Neural cell (in vitro differentiated cells): ENCODE measurements around the gene RHOT2. TPM values are rescaled to one million over a fixed set of nuclear protein-coding genes. Genes with fewer than 3 reads are reported as not detected.
A peak's percentile ranks its signal among the peaks of the same experiment; 100 is the strongest.

Experiments
- H2AFZ ChIP-seq: fragments of 200-600, 300-800 bp; sonication (generic), shearing (Covaris generic); 2 replicates; pipeline ENCODE4 v1.6.0; 2014; ENCODE audit warnings: low read depth, mild to moderate bottlenecking, antibody characterized with exemption, low read length, moderate library complexity
- H3F3A ChIP-seq: fragments of 200-600 bp; shearing (Covaris generic); 2 replicates; pipeline ENCODE4 v1.6.1; 2016; ENCODE audit warnings: mild to moderate bottlenecking, moderate library complexity, mixed read lengths, antibody characterized with exemption, low read length; ENCODE audit not compliant: insufficient read depth, poor library complexity, severe bottlenecking
- H3K27ac ChIP-seq: fragments of 200-600, 300-800 bp; sonication (generic), shearing (Covaris generic); 2 replicates; pipeline ENCODE4 v1.5.1; 2014; ENCODE audit warnings: mild to moderate bottlenecking, low read length, moderate library complexity
- H3K27me3 ChIP-seq: fragments of 300-800, 200-600 bp; sonication (generic), shearing (Covaris generic); 2 replicates; pipeline ENCODE4 v1.6.0; 2014; ENCODE audit warnings: mild to moderate bottlenecking, low read depth, low read length, moderate library complexity; ENCODE audit not compliant: insufficient read depth
- H3K36me3 ChIP-seq: fragments of 300-800, 200-600 bp; sonication (generic), shearing (Covaris generic); 2 replicates; pipeline ENCODE4 v1.5.1; 2014; ENCODE audit warnings: mild to moderate bottlenecking, antibody characterized with exemption, low read length, moderate library complexity; ENCODE audit not compliant: insufficient read depth
- H3K4me2 ChIP-seq: fragments of 300-800, 200-600 bp; sonication (generic), shearing (Covaris generic); 2 replicates; pipeline ENCODE4 v1.6.0; 2014; ENCODE audit warnings: mild to moderate bottlenecking, low read length
- H3K4me3 ChIP-seq: fragments of 300-800, 200-600 bp; sonication (generic), shearing (Covaris generic); 2 replicates; pipeline ENCODE4 v1.5.1; 2014; ENCODE audit warnings: mild to moderate bottlenecking, low read length, moderate library complexity
- H3K79me2 ChIP-seq: fragments of 200-600 bp; shearing (Covaris generic); replicated peaks from 2 replicates; pipeline ENCODE4 v1.6.0; 2014; ENCODE audit warnings: mild to moderate bottlenecking, low read length, moderate library complexity; ENCODE audit not compliant: insufficient read depth
- H3K9ac ChIP-seq: fragments of 300-800, 200-600 bp; sonication (generic), shearing (Covaris generic); 2 replicates; pipeline ENCODE4 v1.6.1; 2016; ENCODE audit warnings: mild to moderate bottlenecking, low read length, mixed read lengths
- H3K9me2 ChIP-seq: fragments of 200-600 bp; shearing (Covaris generic); 2 replicates; pipeline ENCODE4 v1.6.1; 2016; ENCODE audit warnings: mild to moderate bottlenecking, low read length, mixed read lengths; ENCODE audit not compliant: insufficient read depth
- H3K9me3 ChIP-seq: fragments of 200-600, 300-800 bp; sonication (generic), shearing (Covaris generic); 2 replicates; pipeline ENCODE4 v1.6.1; 2016; ENCODE audit warnings: mild to moderate bottlenecking, mixed run types, low read length, moderate library complexity, mixed read lengths
- H4K20me1 ChIP-seq: fragments of 200-600 bp; shearing (Covaris generic); 2 replicates; pipeline ENCODE4 v1.6.1; 2016; ENCODE audit warnings: mild to moderate bottlenecking, mixed run types; ENCODE audit not compliant: insufficient read depth
- EP300 ChIP-seq: fragments of 450-650 bp; conservative IDR thresholded peaks from 2 replicates; pipeline ENCODE4 v1.6.1; 2014; ENCODE audit warnings: antibody characterized with exemption, mild to moderate bottlenecking, moderate library complexity; ENCODE audit not compliant: poor library complexity, severe bottlenecking
- EZH2 ChIP-seq: fragments of 200-600, 300-800 bp; shearing (Covaris generic), sonication (generic); IDR thresholded peaks from 2 replicates; pipeline ENCODE4 v1.6.1; 2014; ENCODE audit warnings: antibody characterized with exemption, low read length, borderline replicate concordance, mild to moderate bottlenecking; ENCODE audit not compliant: insufficient read depth, poor library complexity, severe bottlenecking
- MXI1 ChIP-seq: fragments of 450-650 bp; conservative IDR thresholded peaks from 2 replicates; pipeline ENCODE4 v1.6.1; 2014; ENCODE audit warnings: antibody characterized with exemption, mild to moderate bottlenecking; ENCODE audit not compliant: poor library complexity, severe bottlenecking
- POLR2AphosphoS5 ChIP-seq: IDR thresholded peaks from 2 replicates; pipeline ENCODE4 v1.6.1; 2012
- RAD21 ChIP-seq: fragments of 450-650 bp; conservative IDR thresholded peaks from 2 replicates; pipeline ENCODE4 v1.6.1; 2014; ENCODE audit warnings: antibody characterized with exemption, mild to moderate bottlenecking, moderate library complexity
- SMC3 ChIP-seq: fragments of 450-650 bp; conservative IDR thresholded peaks from 2 replicates; pipeline ENCODE4 v1.6.1; 2014; ENCODE audit warnings: antibody characterized with exemption, mild to moderate bottlenecking, moderate library complexity; ENCODE audit not compliant: poor library complexity
- TAF1 ChIP-seq: IDR thresholded peaks from 2 replicates; pipeline ENCODE4 v1.6.1; 2012; ENCODE audit warnings: low read depth
- polyA plus RNA-seq: library from polyadenylated mRNA; depleted of rRNA; stranded (reverse); fragments of >200 nt; gene quantifications from 2 replicates; pipeline ENCODE4 v1.2.3, GENCODE V29; 2014
- TF ChIP-seq, protein P1 (sequence below): fragments of 450-650 bp; IDR thresholded peaks from 2 replicates; pipeline ENCODE4 v1.5.1; 2014; ENCODE audit warnings: antibody characterized with exemption, mild to moderate bottlenecking, moderate library complexity; ENCODE audit not compliant: poor library complexity, severe bottlenecking
- TF ChIP-seq, protein P2 (sequence below): IDR thresholded peaks from 2 replicates; pipeline ENCODE4 v1.6.1; 2012; ENCODE audit warnings: borderline replicate concordance

The RHOT2 gene
- polyA plus RNA-seq, 1 donor from 2014 or later, result 132 TPM

DNA sequence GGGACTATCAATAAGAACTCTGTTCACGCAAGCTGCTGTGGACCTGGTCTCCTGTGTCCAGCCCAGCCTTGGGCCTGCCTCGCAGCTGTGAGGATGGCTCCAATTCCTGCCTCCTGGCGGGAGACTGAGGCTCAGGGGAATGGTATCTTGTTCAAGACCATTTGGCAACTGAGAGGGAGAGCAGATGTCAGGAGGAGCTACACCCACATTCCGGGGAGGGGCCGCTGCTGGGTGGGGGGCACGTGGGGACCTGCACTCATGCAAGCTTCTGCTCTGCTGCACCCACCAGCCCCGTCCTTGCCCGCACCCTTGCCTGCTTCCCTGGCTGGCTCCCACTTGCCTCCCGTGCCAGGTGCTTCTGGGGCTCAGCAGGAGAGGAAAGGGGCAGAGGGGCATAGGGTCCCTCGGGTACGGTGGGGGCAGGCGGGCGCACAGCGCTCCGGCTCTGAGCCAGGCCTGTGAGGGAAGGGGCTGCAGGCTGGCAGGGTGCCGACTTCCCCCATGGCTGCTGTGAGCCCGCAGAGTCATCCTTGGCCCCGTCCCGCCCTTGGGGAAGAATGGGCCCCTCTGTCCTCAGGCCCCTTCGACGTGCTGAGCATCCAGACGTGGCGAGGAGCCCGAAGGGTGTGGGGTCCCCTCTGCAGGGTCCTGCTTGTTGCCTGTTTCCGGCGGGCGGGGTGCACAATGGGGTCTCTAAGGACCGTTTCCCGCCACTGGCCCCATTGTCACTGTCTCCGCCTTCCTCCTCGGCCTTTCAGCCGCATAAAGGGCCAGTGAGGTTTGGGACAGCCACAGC, 49.7 kb downstream of the RHOT2 start:
- no peak overlapping the region for H2AFZ ChIP-seq
- no peaks in the 10 kb centered on the region for H3K27me3 ChIP-seq
- H3K9me2 ChIP-seq, result no peaks in the 10 kb centered on the region
- peaks cover 10% of the 10 kb centered on the region for H3K79me2 ChIP-seq
- H3K9me3 ChIP-seq, result no peaks in the 10 kb centered on the region
- H3K27ac ChIP-seq, result no peak overlapping the region
- no peak overlapping the region for H3K4me2 ChIP-seq
- H3K36me3 ChIP-seq, result no peaks in the 10 kb centered on the region
- H4K20me1 ChIP-seq, result no peaks in the 10 kb centered on the region
- H3K9ac ChIP-seq, result peak overlapping the region; percentile 90
- no peak overlapping the region for H3K4me3 ChIP-seq
- TF ChIP-seq EZH2 (no peak), MXI1 (no peak), EP300 (no peak), RAD21 (no peak), SMC3 (no peak), TAF1 (no peak), POLR2AphosphoS5 (no peak)
- TF ChIP-seq, protein P1, sequence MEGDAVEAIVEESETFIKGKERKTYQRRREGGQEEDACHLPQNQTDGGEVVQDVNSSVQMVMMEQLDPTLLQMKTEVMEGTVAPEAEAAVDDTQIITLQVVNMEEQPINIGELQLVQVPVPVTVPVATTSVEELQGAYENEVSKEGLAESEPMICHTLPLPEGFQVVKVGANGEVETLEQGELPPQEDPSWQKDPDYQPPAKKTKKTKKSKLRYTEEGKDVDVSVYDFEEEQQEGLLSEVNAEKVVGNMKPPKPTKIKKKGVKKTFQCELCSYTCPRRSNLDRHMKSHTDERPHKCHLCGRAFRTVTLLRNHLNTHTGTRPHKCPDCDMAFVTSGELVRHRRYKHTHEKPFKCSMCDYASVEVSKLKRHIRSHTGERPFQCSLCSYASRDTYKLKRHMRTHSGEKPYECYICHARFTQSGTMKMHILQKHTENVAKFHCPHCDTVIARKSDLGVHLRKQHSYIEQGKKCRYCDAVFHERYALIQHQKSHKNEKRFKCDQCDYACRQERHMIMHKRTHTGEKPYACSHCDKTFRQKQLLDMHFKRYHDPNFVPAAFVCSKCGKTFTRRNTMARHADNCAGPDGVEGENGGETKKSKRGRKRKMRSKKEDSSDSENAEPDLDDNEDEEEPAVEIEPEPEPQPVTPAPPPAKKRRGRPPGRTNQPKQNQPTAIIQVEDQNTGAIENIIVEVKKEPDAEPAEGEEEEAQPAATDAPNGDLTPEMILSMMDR, result no peak
- TF ChIP-seq, protein P2, sequence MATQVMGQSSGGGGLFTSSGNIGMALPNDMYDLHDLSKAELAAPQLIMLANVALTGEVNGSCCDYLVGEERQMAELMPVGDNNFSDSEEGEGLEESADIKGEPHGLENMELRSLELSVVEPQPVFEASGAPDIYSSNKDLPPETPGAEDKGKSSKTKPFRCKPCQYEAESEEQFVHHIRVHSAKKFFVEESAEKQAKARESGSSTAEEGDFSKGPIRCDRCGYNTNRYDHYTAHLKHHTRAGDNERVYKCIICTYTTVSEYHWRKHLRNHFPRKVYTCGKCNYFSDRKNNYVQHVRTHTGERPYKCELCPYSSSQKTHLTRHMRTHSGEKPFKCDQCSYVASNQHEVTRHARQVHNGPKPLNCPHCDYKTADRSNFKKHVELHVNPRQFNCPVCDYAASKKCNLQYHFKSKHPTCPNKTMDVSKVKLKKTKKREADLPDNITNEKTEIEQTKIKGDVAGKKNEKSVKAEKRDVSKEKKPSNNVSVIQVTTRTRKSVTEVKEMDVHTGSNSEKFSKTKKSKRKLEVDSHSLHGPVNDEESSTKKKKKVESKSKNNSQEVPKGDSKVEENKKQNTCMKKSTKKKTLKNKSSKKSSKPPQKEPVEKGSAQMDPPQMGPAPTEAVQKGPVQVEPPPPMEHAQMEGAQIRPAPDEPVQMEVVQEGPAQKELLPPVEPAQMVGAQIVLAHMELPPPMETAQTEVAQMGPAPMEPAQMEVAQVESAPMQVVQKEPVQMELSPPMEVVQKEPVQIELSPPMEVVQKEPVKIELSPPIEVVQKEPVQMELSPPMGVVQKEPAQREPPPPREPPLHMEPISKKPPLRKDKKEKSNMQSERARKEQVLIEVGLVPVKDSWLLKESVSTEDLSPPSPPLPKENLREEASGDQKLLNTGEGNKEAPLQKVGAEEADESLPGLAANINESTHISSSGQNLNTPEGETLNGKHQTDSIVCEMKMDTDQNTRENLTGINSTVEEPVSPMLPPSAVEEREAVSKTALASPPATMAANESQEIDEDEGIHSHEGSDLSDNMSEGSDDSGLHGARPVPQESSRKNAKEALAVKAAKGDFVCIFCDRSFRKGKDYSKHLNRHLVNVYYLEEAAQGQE, result no peak
- no peaks in the 10 kb centered on the region for H3F3A ChIP-seq

DNA sequence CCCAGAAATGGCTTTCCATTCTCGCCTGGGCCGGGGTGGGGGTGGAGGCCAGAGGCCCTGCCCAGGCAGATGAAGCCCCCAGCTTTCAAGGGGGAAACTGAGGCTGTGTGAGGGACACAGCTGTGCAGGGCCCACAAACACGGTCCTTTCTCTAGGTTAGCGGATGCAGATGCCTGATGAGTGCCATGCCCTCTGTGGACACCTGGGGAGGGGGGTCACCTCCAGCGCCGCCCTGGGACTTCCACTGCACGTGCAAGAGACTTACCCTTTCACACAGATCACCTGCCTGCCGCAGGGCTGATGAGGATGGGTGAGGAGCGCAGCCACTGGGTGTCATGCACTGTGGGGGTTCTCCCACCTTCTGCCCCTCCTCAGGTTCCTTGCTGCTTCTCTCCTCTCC, 50.5 kb downstream of the RHOT2 start:
- H3F3A ChIP-seq, result no peaks in the 10 kb centered on the region
- no peaks in the 10 kb centered on the region for H3K27me3 ChIP-seq
- no peak overlapping the region for H3K4me2 ChIP-seq
- no peaks in the 10 kb centered on the region for H3K36me3 ChIP-seq
- peak overlapping the region; percentile 90 for H3K9ac ChIP-seq
- H3K4me3 ChIP-seq, result no peak overlapping the region
- H3K79me2 ChIP-seq, result peaks cover 10% of the 10 kb centered on the region
- no peak for TF ChIP-seq POLR2AphosphoS5
- TF ChIP-seq, protein P2, result no peak
- no peak for TF ChIP-seq MXI1
- no peak for TF ChIP-seq SMC3
- TF ChIP-seq, protein P1, result no peak
- no peak for TF ChIP-seq EP300
- TF ChIP-seq TAF1, result no peak
- no peak for TF ChIP-seq RAD21
- TF ChIP-seq EZH2, result no peak
- no peaks in the 10 kb centered on the region for H4K20me1 ChIP-seq
- H3K27ac ChIP-seq, result peak overlapping the region; percentile 89
- no peak overlapping the region for H2AFZ ChIP-seq
- H3K9me2 ChIP-seq, result no peaks in the 10 kb centered on the region
- no peaks in the 10 kb centered on the region for H3K9me3 ChIP-seq
